ENCODE results near the gene RTL5.

DNA sequence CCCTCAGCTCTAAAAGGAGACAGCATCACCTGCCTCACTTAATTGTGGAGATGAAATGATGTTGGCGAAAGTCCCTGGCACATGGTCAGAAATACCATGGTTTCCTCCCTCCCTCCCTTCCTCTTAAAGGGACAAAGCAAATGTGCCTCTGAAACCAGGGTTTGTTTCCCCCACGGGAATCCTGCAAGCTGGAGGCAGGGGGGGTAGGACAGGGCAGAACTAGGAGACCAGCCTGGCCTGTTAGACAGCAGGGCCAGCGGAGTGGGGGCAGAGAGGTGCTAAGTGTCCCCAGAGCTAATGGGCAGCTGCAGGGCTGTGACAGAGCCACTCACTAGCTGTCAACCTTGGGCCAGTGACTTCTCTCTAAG, 5.7 kb downstream of the RTL5 start:
- TF ChIP-seq, protein P1, sequence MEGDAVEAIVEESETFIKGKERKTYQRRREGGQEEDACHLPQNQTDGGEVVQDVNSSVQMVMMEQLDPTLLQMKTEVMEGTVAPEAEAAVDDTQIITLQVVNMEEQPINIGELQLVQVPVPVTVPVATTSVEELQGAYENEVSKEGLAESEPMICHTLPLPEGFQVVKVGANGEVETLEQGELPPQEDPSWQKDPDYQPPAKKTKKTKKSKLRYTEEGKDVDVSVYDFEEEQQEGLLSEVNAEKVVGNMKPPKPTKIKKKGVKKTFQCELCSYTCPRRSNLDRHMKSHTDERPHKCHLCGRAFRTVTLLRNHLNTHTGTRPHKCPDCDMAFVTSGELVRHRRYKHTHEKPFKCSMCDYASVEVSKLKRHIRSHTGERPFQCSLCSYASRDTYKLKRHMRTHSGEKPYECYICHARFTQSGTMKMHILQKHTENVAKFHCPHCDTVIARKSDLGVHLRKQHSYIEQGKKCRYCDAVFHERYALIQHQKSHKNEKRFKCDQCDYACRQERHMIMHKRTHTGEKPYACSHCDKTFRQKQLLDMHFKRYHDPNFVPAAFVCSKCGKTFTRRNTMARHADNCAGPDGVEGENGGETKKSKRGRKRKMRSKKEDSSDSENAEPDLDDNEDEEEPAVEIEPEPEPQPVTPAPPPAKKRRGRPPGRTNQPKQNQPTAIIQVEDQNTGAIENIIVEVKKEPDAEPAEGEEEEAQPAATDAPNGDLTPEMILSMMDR (IDR thresholded peaks at IDR 0.05; ENCODE audit: low read depth, low read length) = no peak
- no peak for TF ChIP-seq POLR2A (IDR thresholded peaks at IDR 0.05; ENCODE audit: extremely low read depth, insufficient read length)

All from NB4 (cell line).